ENCODE data around the gene TMEM145. TPM values are rescaled to one million over a fixed set of nuclear protein-coding genes. Genes with fewer than 3 reads are reported as not detected.

TMEM145 gene
- total and polyA plus RNA-seq, 10 of the 15 experiments (the other 5 are each of a cell fraction or from before 2014, with no cell fraction given), result 0.04 to 0.97 (median 0.16) TPM; not detected in 4

DNA sequence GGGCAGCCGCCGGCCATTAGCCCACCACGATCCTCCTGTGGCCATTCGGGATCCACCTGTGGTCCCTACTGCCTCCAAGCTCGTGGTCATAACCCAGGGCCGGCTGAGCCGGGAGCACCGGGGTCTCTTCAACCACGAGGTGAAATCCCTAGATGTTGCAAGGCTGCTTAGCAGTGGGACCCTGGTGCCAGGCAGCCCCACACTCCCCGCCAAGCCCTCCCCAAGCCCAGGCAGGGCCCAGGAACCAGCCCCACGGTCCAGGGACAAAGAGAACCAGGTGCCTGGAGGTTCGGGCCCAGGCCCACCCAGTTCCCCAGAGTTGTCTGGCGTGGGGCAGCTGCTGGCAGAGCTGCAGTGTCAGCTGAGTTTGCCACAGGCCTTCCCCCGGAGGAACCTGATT, 3.4 kb upstream of the TMEM145 start:
- ChIA-PET RAD21 (ENCODE audit: unreplicated experiment) (no interaction called here), CTCF (no interaction called here), POLR2A (no interaction called here), SMC1A (ENCODE audit: uncharacterized antibody, unreplicated experiment) (no interaction called here)
- Histone ChIP-seq H3K9me3 (replicated peaks; ENCODE audit: control insufficient read depth, insufficient read depth, low read length) (no peaks in the 10 kb centered on the region), H3K79me2 (ENCODE audit: control insufficient read depth, insufficient read depth, low read length) (no peaks in the 10 kb centered on the region), H4K20me1 (ENCODE audit: control insufficient read depth, insufficient read depth) (no peaks in the 10 kb centered on the region), H3K4me3 (no peak overlapping the region), H3K4me2 (ENCODE audit: control insufficient read depth, insufficient read depth) (no peak overlapping the region), H3K27me3 (replicated peaks in 1 of 2; ENCODE audit: control insufficient read depth in 2 of 2, insufficient read depth in 2 of 2, low read length in 1 of 2) (peaks cover 4 to 9% of the 10 kb centered on the region in 2 experiments; a peak in 3 of 4 replicates), H3K27ac (ENCODE audit: control insufficient read depth, insufficient read depth) (no peak overlapping the region), H3K36me3 (ENCODE audit: control insufficient read depth in 2 of 2, insufficient read depth in 2 of 2, low read length in 1 of 2) (no peaks in the 10 kb centered on the region), H3K4me1 (ENCODE audit: control insufficient read depth, insufficient read depth, low read length) (no peaks in the 10 kb centered on the region), H3K9ac (ENCODE audit: control insufficient read depth, insufficient read depth, low read length) (no peak overlapping the region), H2AFZ (ENCODE audit: control insufficient read depth, low read depth, low read length) (no peak overlapping the region)
- TF ChIP-seq FOXM1 (IDR thresholded peaks at IDR 0.05; ENCODE audit: low read depth, low read length) (no peak), POLR2AphosphoS2 (IDR thresholded peaks at IDR 0.05; ENCODE audit: low read depth, low read length) (no peak), MYB (IDR thresholded peaks at IDR 0.05; ENCODE audit: borderline replicate concordance, low read depth, low read length) (no peak), MXI1 (IDR thresholded peaks at IDR 0.05; ENCODE audit: low read depth, low read length) (no peak), NBN (IDR thresholded peaks at IDR 0.05) (no peak), NRF1 (conservative IDR thresholded peaks at IDR 0.05; ENCODE audit: low read depth, low read length) (no peak), ZNF274 (IDR thresholded peaks at IDR 0.05; ENCODE audit: insufficient read depth, insufficient read length) (no peak), KDM1A (IDR thresholded peaks at IDR 0.05; ENCODE audit: borderline replicate concordance) (no peak), RAD51 (IDR thresholded peaks at IDR 0.05) (no peak), TAF1 (IDR thresholded peaks at IDR 0.05; ENCODE audit: borderline replicate concordance, low read depth, low read length) (no peak), ZNF24 (IDR thresholded peaks at IDR 0.05) (no peak), ZNF217 (IDR thresholded peaks at IDR 0.05) (no peak), ETV6 (conservative IDR thresholded peaks at IDR 0.05 in 1 of 2, IDR thresholded peaks at IDR 0.05 in 1 of 2; ENCODE audit: borderline replicate concordance in 1 of 2, low read depth in 1 of 2) (no peak), NFYB (IDR thresholded peaks at IDR 0.05; ENCODE audit: insufficient read depth, low read depth, low read length) (no peak), RB1 (IDR thresholded peaks at IDR 0.05; ENCODE audit: borderline replicate concordance) (no peak), ZBTB40 (IDR thresholded peaks at IDR 0.05; ENCODE audit: borderline replicate concordance) (no peak), CREM (IDR thresholded peaks at IDR 0.05; ENCODE audit: low read depth) (no peak)
- intact Hi-C loops (cut with micrococcal nuclease; ENCODE audit: unreplicated experiment) (no loop called here), in situ Hi-C loops (cut with MboI) (no loop called here)
- BruUV-seq (replicated peaks), result no TSS peak
- WGBS (ENCODE audit: insufficient coverage, insufficient replicate concordance, low lambda C conversion rate, missing lambda C conversion rate), result 52% methylated on average over 14 of the region's 14 CpGs
- DNase-seq (ENCODE audit: low read depth, low spot score) (no peak), ATAC-seq (no peak), FAIRE-seq (no peak)

All from GM12878 (cell line).